ENCODE results near the gene PIGS.

Gene PIGS

GRCh38 chr17:28585851-28586250 is 14.5 kb upstream of the PIGS start:
- Histone ChIP-seq H3K4me3 (no peak overlapping the region), H3K27me3 (no peaks in the 10 kb centered on the region), H3K9me3 (no peaks in the 10 kb centered on the region), H3K36me3 (peaks cover 0 to 31% (median 8%) of the 10 kb centered on the region in 3 donors), H3K4me1 (no peaks in the 10 kb centered on the region), H3K27ac (no peak overlapping the region)
- no peak for TF ChIP-seq CTCF (IDR thresholded peaks at IDR 0.05)
- DNase-seq, result no peak
- intact Hi-C loops (cut with DNase I; ENCODE audit: low total_unique reads), result no loop called here

GRCh38 chr17:28584434-28584833 is 13.1 kb upstream of the PIGS start:
- Histone ChIP-seq H3K4me1 (no peaks in the 10 kb centered on the region), H3K9me3 (no peaks in the 10 kb centered on the region), H3K36me3 (peaks cover 0 to 31% (median 8%) of the 10 kb centered on the region in 3 donors), H3K27ac (no peak overlapping the region), H3K4me3 (no peak overlapping the region), H3K27me3 (no peaks in the 10 kb centered on the region)
- no peak for TF ChIP-seq CTCF (IDR thresholded peaks at IDR 0.05)
- no peak for DNase-seq
- intact Hi-C loops (cut with DNase I; ENCODE audit: low total_unique reads), result no loop called here

- no peak overlapping the region for H3K27ac ChIP-seq
- intact Hi-C loops (cut with DNase I; ENCODE audit: low total_unique reads), result no loop called here
- peaks cover 0 to 31% (median 8%) of the 10 kb centered on the region in 3 donors for H3K36me3 ChIP-seq
- DNase-seq, result no peak
- H3K9me3 ChIP-seq, result no peaks in the 10 kb centered on the region
- no peak for TF ChIP-seq CTCF (IDR thresholded peaks at IDR 0.05)
- H3K27me3 ChIP-seq, result no peaks in the 10 kb centered on the region
- H3K4me1 ChIP-seq, result peaks cover 0 to 2% (median 0%) of the 10 kb centered on the region in 4 donors
- no peak overlapping the region for H3K4me3 ChIP-seq
Measured at GRCh38 chr17:28582513-28582912, 11.2 kb upstream of the PIGS start.

- intact Hi-C loops (cut with DNase I; ENCODE audit: low total_unique reads), result no loop called here
- H3K4me1 ChIP-seq, result peaks cover 0 to 12% (median 4%) of the 10 kb centered on the region in 4 donors
- no peak overlapping the region for H3K27ac ChIP-seq
- no peaks in the 10 kb centered on the region for H3K27me3 ChIP-seq
- no peak for DNase-seq
- no peak overlapping the region for H3K4me3 ChIP-seq
- no peak for TF ChIP-seq CTCF (IDR thresholded peaks at IDR 0.05)
- peaks cover 0 to 28% (median 8%) of the 10 kb centered on the region in 3 donors for H3K36me3 ChIP-seq
- H3K9me3 ChIP-seq, result no peaks in the 10 kb centered on the region
Measured at GRCh38 chr17:28580959-28581358, 9.6 kb upstream of the PIGS start.

- Histone ChIP-seq H3K4me3 (no peak overlapping the region), H3K27me3 (no peaks in the 10 kb centered on the region), H3K27ac (no peak overlapping the region), H3K4me1 (peaks cover 0 to 16% (median 4%) of the 10 kb centered on the region in 4 donors), H3K9me3 (no peaks in the 10 kb centered on the region), H3K36me3 (peaks cover 0 to 15% (median 4%) of the 10 kb centered on the region in 3 donors)
- intact Hi-C loops (cut with DNase I; ENCODE audit: low total_unique reads), result no loop called here
- no peak for DNase-seq
- no peak for TF ChIP-seq CTCF (IDR thresholded peaks at IDR 0.05)
Measured at GRCh38 chr17:28579526-28579925, 8.2 kb upstream of the PIGS start.

Data from tibial artery (tissue), 4 donors.